Erythroblast (primary cell): ENCODE results near the gene RAB7A.

Experiments
- DNase-seq, 2 experiments: peaks; one replicate each; lab custom pipeline; 2025; lab: John Stamatoyannopoulos, UW
- GATA1 ChIP-seq: IDR thresholded peaks from 2 replicates; pipeline ENCODE4 v1.6.1; 2011; ENCODE audit warnings: low read depth, mild to moderate bottlenecking, control low read depth, low read length, moderate library complexity
- POLR2A ChIP-seq: IDR thresholded peaks from 2 replicates; pipeline ENCODE4 v1.6.1; 2011; ENCODE audit warnings: mild to moderate bottlenecking, low read length

The RAB7A gene

DNA sequence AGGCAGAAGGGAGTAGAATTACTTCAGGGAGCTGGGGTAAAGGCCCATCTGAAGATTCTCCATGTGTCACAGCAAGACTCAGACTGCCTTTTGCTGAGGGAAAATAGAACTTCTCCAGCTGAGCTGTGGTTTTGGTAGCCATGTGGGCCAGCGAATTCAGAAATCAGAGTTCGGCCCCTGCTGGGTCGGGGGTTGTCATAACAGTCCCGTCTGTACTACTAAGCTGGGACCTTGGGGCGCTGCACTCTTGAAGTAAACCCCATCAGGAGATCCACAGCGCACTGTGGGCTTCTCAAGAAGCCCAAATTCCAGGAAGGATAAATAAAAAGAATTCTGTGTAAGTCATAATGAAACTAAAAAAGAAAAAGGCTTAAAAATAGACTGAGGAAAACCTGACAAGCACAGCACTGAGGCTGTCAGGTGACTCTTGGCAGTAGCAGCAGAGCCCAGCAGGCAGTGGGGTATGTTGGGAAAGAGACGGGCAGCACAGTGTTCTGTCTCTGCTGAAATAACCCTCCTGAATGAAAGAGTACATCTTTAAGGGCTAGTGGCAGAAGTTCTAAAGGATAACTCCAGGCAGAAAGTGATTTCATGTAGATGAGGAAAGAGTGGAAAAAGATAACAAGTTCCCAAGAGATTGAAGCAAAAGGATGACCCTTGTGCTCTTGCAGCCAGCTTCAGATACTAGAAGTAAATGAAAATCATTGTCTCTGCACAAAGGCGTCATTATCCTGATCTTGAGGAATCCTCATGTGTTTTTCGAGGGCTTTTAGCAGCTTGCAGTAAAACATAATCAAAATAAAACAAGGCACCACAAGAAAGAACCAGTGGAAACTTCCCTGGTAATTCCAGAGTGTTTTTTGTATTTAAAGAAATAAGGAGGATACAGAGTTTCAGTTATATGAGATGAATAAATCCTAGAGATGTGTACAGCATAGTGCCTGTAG, 74.5 kb downstream of the RAB7A start:
- no peak for TF ChIP-seq POLR2A
- TF ChIP-seq GATA1 = no peak
- no peak for DNase-seq

GRCh38 chr3:128801779-128802380, 75.9 kb downstream of the RAB7A start:
- TF ChIP-seq GATA1 (no peak), POLR2A (no peak)
- DNase-seq = no peak

DNA sequence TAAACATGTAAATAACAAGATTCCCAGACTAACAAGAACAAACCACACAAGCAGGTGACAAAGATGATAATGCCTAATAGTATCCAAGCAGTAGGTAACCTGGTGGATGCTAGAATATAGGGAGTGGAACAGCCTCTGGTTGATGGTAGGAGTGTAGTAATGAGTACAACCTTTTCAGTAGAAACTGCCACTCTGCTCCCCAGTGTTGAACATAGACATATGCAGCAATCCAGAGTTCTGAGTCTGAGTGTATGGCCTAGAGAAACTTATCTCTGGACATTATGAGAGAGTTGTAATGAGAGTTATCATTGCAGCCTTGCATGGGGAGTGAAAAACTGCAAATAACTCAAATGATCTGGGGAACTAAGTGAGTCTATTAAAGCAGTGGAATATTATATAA, 77.3 kb downstream of the RAB7A start:
- DNase-seq = peak; percentile 32 to 33
- TF ChIP-seq POLR2A = no peak
- TF ChIP-seq GATA1 = no peak

GRCh38 chr3:128804017-128804810, 78.2 kb downstream of the RAB7A start:
- DNase-seq = peak; percentile 61
- TF ChIP-seq GATA1 (no peak), POLR2A (no peak)

DNA sequence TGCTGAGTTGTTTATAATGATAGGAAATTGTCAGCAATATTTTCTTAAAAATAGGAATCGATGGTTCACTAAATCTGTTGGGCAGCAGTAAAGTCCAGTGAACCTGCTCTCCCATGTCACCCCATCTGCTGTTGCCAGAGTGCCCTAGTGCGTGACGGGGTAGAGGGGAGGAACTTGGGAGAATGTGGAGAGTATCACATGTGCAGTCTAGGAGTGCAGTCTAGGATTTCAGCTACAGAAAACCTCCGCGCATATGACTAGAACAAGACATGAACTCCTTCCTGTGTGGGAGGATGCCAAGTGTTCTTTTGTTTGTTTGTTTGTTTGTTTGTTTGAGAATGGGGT, 78.8 kb downstream of the RAB7A start:
- no peak for DNase-seq
- no peak for TF ChIP-seq POLR2A
- no peak for TF ChIP-seq GATA1

DNA sequence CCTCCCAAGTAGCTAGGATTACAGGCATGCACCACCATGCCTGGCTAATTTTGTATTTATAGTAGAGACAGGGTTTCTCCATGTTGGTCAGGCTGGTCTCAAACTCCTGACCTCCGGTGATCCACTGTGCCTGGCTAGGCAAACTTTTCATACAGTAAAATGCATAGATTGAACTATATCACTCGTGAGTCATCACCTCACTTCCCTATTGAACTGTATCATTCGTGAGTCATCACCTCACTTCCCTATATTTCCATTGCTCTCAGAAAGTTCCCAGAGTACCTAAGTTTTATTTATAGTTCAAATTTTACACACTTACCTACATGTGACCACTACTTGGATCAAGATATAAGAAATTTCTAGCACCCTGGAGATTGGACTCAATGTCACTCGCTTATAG, 79.8 kb downstream of the RAB7A start:
- DNase-seq = peak in 1 of 2 experiments; percentile 36
- TF ChIP-seq POLR2A = no peak
- no peak for TF ChIP-seq GATA1

DNA sequence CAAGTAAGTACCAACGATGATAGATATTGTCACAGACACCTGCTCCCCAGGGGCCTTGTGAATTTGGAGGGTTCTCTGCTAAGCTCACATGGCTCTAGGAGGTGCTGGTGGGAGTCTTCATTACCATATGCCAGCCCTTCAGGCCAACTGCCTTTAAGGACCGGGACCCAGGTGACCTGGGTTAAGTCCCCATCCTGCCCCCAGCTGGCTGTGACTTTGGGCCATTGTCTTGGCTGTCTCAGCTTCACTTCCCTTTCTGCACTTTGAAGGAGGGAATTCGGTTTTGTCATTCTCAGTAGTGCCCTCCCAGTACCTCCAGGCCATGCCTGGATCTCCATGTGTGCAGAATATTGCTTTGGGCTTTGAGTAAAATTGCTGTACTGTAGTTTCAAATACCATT, 80.6 kb downstream of the RAB7A start:
- no peak for DNase-seq
- TF ChIP-seq GATA1 = no peak
- no peak for TF ChIP-seq POLR2A

DNA sequence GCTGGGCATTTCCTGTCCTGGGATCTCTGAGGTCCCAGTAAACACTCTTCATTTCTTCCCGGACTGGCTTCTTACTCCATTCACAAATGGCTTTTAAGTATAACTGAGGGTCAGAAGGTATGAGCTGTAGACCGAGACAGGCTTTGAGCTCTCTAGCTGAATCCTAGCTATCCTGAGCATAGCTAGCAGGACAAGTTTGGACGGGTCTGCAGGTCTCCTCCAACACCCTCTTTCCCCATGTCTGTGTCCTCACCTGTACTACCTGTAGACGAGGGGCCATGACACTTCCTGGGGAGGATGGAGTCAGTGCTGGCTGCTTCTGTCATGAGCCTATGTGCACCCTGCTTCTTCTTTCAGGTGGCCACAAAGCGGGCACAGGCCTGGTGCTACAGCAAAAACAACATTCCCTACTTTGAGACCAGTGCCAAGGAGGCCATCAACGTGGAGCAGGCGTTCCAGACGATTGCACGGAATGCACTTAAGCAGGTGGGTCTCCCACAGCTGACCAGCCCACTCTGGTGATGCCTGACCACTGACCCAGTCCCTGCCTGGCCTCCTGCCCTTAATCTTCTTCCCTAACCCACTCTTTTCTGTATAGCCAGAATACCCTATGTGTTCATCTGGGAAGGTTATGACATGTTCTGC, 81.3 kb downstream of the RAB7A start:
- TF ChIP-seq GATA1 (no peak), POLR2A (no peak)

DNA sequence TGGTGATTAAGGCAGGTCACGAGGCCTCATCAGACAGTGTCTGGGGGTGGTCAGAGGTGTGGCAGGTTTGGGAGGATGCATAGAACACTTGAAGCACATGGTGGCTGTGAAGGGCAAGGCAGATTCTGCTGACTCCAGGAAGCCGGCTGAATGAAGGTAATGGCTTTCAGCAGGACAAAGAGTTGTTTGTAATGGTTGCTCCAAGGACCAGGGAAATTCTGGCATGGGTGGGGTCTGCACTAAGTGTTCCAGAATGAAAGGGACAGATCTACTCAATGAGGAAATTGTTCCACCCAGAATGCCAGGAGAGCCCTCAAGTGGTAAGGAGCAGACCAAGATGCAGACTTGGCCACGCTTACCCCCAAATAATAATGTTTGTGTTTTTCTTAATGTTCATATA, 82.7 kb downstream of the RAB7A start:
- TF ChIP-seq GATA1 (no peak), POLR2A (no peak)

More for the DNA sequence above, 81.3 kb downstream of the RAB7A start:
- no peak for DNase-seq

GRCh38 chr3:128813097-128813496, 87.1 kb downstream of the RAB7A start:
- TF ChIP-seq GATA1 = no peak
- no peak for TF ChIP-seq POLR2A
- DNase-seq = no peak

More for the DNA sequence above, 82.7 kb downstream of the RAB7A start:
- no peak for DNase-seq

DNA sequence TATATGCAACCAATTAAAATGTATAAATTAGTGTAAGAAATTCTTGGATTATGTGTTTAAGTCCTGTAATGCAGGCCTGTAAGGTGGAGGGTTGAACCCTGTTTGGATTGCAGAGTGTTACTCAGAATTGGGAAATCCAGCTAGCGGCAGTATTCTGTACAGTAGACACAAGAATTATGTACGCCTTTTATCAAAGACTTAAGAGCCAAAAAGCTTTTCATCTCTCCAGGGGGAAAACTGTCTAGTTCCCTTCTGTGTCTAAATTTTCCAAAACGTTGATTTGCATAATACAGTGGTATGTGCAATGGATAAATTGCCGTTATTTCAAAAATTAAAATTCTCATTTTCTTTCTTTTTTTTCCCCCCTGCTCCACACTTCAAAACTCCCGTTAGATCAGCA, 88.1 kb downstream of the RAB7A start:
- DNase-seq = peak in 1 of 2 experiments; percentile 15
- TF ChIP-seq POLR2A (no peak), GATA1 (no peak)

DNA sequence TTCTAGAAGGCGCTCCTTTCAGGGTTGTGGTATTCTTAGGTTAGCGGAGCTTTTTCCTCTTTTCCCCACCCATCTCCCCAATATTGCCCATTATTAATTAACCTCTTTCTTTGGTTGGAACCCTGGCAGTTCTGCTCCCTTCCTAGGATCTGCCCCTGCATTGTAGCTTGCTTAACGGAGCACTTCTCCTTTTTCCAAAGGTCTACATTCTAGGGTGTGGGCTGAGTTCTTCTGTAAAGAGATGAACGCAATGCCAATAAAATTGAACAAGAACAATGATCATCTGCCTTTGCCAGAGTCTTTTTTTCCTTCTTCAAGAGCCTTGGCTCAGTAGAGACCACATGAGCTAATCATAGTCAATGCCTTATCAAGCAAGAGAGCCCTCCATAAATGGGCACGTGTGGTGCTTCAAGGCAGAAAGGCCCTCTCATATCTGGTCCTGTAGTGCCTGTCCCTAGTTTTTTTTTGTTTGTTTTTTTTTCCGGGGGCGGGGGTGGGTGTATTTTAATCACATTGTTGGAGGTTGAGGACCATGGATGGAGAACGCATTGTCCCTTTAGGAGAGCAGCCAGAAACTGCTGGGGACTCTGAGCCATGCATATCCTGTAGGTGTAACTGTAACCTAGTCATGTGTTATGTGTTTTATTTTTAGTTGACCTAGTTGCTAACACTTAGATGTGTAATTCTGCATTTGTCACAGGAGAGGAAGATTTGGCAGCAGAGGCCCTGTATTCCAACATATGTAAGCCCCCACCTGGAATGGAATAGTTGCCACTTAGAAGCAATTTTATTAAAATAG, 88.7 kb downstream of the RAB7A start:
- no peak for DNase-seq
- TF ChIP-seq GATA1 = no peak
- TF ChIP-seq POLR2A = no peak
